HEK293 (cell line): Measurements from ENCODE around the gene PRKCD.

Experiments
- BCL11B ChIP-seq: fragments of 450-650 bp; formaldehyde crosslinking; IDR thresholded peaks from 2 replicates; pipeline ENCODE4 v1.5.1; 2016; ENCODE audit warnings: low read depth, missing biosample characterization, missing genetic modification characterization
- ELK4 ChIP-seq: IDR thresholded peaks from 2 replicates; pipeline ENCODE4 v1.6.1; 2011; ENCODE audit warnings: mild to moderate bottlenecking, low read depth, low read length, borderline replicate concordance
- FEZF1 ChIP-seq: fragments of 450-650 bp; formaldehyde crosslinking; IDR thresholded peaks from 2 replicates; pipeline ENCODE4 v1.5.1; 2016; ENCODE audit warnings: missing biosample characterization, missing genetic modification characterization
- PRDM6 ChIP-seq: fragments of 450-650 bp; formaldehyde crosslinking; IDR thresholded peaks from 2 replicates; pipeline ENCODE4 v1.5.1; 2017; ENCODE audit warnings: missing biosample characterization, missing genetic modification characterization
- SP2 ChIP-seq: fragments of 450-650 bp; formaldehyde crosslinking; IDR thresholded peaks from 2 replicates; pipeline ENCODE4 v1.5.1; 2016; ENCODE audit warnings: missing biosample characterization, missing genetic modification characterization
- ZBTB10 ChIP-seq: fragments of 450-650 bp; formaldehyde crosslinking; IDR thresholded peaks from 2 replicates; pipeline ENCODE4 v1.5.1; 2016; ENCODE audit warnings: missing biosample characterization, missing genetic modification characterization
- ZBTB20 ChIP-seq: fragments of 450-650 bp; formaldehyde crosslinking; IDR thresholded peaks from 2 replicates; pipeline ENCODE4 v1.5.1; 2016; ENCODE audit warnings: missing biosample characterization, missing genetic modification characterization
- ZFHX2 ChIP-seq: fragments of 450-650 bp; formaldehyde crosslinking; conservative IDR thresholded peaks from 2 replicates; pipeline ENCODE4 v1.5.1; 2016; ENCODE audit warnings: missing biosample characterization, missing genetic modification characterization
- ZIC2 ChIP-seq: fragments of 450-650 bp; formaldehyde crosslinking; IDR thresholded peaks from 2 replicates; pipeline ENCODE4 v1.5.1; 2016; ENCODE audit warnings: missing biosample characterization, missing genetic modification characterization
- ZNF112 ChIP-seq: fragments of 450-650 bp; formaldehyde crosslinking; IDR thresholded peaks from 2 replicates; pipeline ENCODE4 v1.5.0; 2017; ENCODE audit warnings: missing biosample characterization, missing genetic modification characterization
- ZNF121 ChIP-seq: fragments of 450-650 bp; formaldehyde crosslinking; IDR thresholded peaks from 2 replicates; pipeline ENCODE4 v1.5.1; 2016; ENCODE audit warnings: missing biosample characterization, missing genetic modification characterization
- ZNF157 ChIP-seq: fragments of 450-650 bp; formaldehyde crosslinking; IDR thresholded peaks from 2 replicates; pipeline ENCODE4 v1.5.1; 2016; ENCODE audit warnings: missing biosample characterization, missing genetic modification characterization
- ZNF274 ChIP-seq, 2 experiments: fragments of 200-500 bp in 1 of 2; fragments of 450-650 bp in 1 of 2; sonication (Bioruptor generic) in 1 of 2; formaldehyde crosslinking in 1 of 2; IDR thresholded peaks; 2 replicates each; pipeline versions ENCODE4 v1.5.1 to v1.6.1; 2014 to 2016; ENCODE audit warnings: borderline replicate concordance in 1 of 2, inconsistent platforms in 1 of 2, low read length in 1 of 2, missing biosample characterization in 1 of 2, missing genetic modification characterization in 1 of 2
- ZNF350 ChIP-seq: fragments of 450-650 bp; formaldehyde crosslinking; IDR thresholded peaks from 2 replicates; pipeline ENCODE4 v1.5.0; 2017; ENCODE audit warnings: missing biosample characterization, mild to moderate bottlenecking, missing genetic modification characterization
- ZNF354C ChIP-seq: fragments of 450-650 bp; formaldehyde crosslinking; IDR thresholded peaks from 2 replicates; pipeline ENCODE4 v1.5.1; 2016; ENCODE audit warnings: missing biosample characterization, missing genetic modification characterization, low read depth, borderline replicate concordance
- ZNF37A ChIP-seq: fragments of 450-650 bp; IDR thresholded peaks from 2 replicates; pipeline ENCODE4 v1.5.1; 2018; ENCODE audit warnings: missing biosample characterization, missing genetic modification characterization
- ZNF514 ChIP-seq: fragments of 450-650 bp; formaldehyde crosslinking; IDR thresholded peaks from 2 replicates; pipeline ENCODE4 v1.5.1; 2016; ENCODE audit warnings: missing biosample characterization, missing genetic modification characterization
- ZNF529 ChIP-seq: fragments of 450-650 bp; formaldehyde crosslinking; IDR thresholded peaks from 2 replicates; pipeline ENCODE4 v1.5.1; 2017; ENCODE audit warnings: missing genetic modification characterization, missing biosample characterization; ENCODE audit not compliant: insufficient replicate concordance
- ZNF530 ChIP-seq: fragments of 450-650 bp; formaldehyde crosslinking; IDR thresholded peaks from 2 replicates; pipeline ENCODE4 v1.5.1; 2016; ENCODE audit warnings: low read depth, missing biosample characterization, missing genetic modification characterization
- ZNF629 ChIP-seq: fragments of 450-650 bp; formaldehyde crosslinking; IDR thresholded peaks from 2 replicates; pipeline ENCODE4 v1.5.1; 2017; ENCODE audit warnings: missing biosample characterization, missing genetic modification characterization
- ZNF658 ChIP-seq: fragments of 450-650 bp; formaldehyde crosslinking; IDR thresholded peaks from 2 replicates; pipeline ENCODE4; 2016; ENCODE audit warnings: missing biosample characterization, missing genetic modification characterization
- ZNF837 ChIP-seq: fragments of 450-650 bp; formaldehyde crosslinking; IDR thresholded peaks from 2 replicates; pipeline ENCODE4 v1.5.1; 2016; ENCODE audit warnings: missing biosample characterization, missing genetic modification characterization
- ZSCAN30 ChIP-seq: fragments of 450-650 bp; IDR thresholded peaks from 2 replicates; pipeline ENCODE4 v1.5.1; 2018; ENCODE audit warnings: missing biosample characterization, mild to moderate bottlenecking, missing genetic modification characterization, moderate library complexity
- TF ChIP-seq, protein P1 (sequence below): fragments of 450-650 bp; formaldehyde crosslinking; IDR thresholded peaks from 2 replicates; pipeline ENCODE4 v1.5.1; 2016; ENCODE audit warnings: missing biosample characterization, missing genetic modification characterization
- TF ChIP-seq, protein P2 (sequence below): fragments of 450-650 bp; formaldehyde crosslinking; IDR thresholded peaks from 2 replicates; pipeline ENCODE4 v1.5.1; 2016; ENCODE audit warnings: missing biosample characterization, missing genetic modification characterization, borderline replicate concordance
- TF ChIP-seq, protein P3 (sequence below): fragments of 450-650 bp; formaldehyde crosslinking; IDR thresholded peaks from 2 replicates; pipeline ENCODE4 v1.5.1; 2016; ENCODE audit warnings: missing biosample characterization, missing genetic modification characterization
- TF ChIP-seq, protein P4 (sequence below): fragments of 450-650 bp; formaldehyde crosslinking; IDR thresholded peaks from 2 replicates; pipeline ENCODE4 v1.5.1; 2017; ENCODE audit warnings: missing biosample characterization, missing genetic modification characterization

PRKCD gene

GRCh38 chr3:53162672-53163443, 1.8 kb downstream of the PRKCD start (continued):
- TF ChIP-seq, protein P1, sequence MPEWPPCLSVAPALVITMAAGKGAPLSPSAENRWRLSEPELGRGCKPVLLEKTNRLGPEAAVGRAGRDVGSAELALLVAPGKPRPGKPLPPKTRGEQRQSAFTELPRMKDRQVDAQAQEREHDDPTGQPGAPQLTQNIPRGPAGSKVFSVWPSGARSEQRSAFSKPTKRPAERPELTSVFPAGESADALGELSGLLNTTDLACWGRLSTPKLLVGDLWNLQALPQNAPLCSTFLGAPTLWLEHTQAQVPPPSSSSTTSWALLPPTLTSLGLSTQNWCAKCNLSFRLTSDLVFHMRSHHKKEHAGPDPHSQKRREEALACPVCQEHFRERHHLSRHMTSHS (tag by site-specific recombination) = no peak
- TF ChIP-seq ZNF354C (tag by site-specific recombination) (no peak), ZNF514 (no peak), ELK4 (no peak), ZNF274 (IDR thresholded peaks at IDR 0.05; ENCODE audit: low read length) (no peak), ZNF274 (tag by site-specific recombination; IDR thresholded peaks at IDR 0.05; ENCODE audit: borderline replicate concordance) (no peak), ZNF37A (tag by site-specific recombination) (no peak), FEZF1 (tag by site-specific recombination) (no peak), ZFHX2 (tag by site-specific recombination) (peak; percentile 99), ZNF121 (tag by site-specific recombination) (no peak), ZNF837 (tag by site-specific recombination) (no peak), ZNF350 (no peak), ZBTB20 (0 out of 2 replicates have a peak, but pooled peaks have one; percentile 31), ZNF112 (tag by site-specific recombination) (no peak), BCL11B (tag by site-specific recombination) (no peak), ZSCAN30 (no peak), ZNF530 (tag by site-specific recombination) (no peak), ZNF529 (tag by site-specific recombination) (no peak), PRDM6 (tag by site-specific recombination) (no peak), ZBTB10 (tag by site-specific recombination) (no peak), ZIC2 (tag by site-specific recombination) (peak; percentile 69), SP2 (tag by site-specific recombination) (peak; percentile 16; the same call in 1 of the 2 replicates), ZNF629 (tag by site-specific recombination) (no peak), ZNF157 (tag by site-specific recombination) (no peak), ZNF658 (no peak)
- TF ChIP-seq, protein P2, sequence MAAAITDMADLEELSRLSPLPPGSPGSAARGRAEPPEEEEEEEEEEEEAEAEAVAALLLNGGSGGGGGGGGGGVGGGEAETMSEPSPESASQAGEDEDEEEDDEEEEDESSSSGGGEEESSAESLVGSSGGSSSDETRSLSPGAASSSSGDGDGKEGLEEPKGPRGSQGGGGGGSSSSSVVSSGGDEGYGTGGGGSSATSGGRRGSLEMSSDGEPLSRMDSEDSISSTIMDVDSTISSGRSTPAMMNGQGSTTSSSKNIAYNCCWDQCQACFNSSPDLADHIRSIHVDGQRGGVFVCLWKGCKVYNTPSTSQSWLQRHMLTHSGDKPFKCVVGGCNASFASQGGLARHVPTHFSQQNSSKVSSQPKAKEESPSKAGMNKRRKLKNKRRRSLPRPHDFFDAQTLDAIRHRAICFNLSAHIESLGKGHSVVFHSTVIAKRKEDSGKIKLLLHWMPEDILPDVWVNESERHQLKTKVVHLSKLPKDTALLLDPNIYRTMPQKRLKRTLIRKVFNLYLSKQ (tag by site-specific recombination) = no peak
- TF ChIP-seq, protein P3, sequence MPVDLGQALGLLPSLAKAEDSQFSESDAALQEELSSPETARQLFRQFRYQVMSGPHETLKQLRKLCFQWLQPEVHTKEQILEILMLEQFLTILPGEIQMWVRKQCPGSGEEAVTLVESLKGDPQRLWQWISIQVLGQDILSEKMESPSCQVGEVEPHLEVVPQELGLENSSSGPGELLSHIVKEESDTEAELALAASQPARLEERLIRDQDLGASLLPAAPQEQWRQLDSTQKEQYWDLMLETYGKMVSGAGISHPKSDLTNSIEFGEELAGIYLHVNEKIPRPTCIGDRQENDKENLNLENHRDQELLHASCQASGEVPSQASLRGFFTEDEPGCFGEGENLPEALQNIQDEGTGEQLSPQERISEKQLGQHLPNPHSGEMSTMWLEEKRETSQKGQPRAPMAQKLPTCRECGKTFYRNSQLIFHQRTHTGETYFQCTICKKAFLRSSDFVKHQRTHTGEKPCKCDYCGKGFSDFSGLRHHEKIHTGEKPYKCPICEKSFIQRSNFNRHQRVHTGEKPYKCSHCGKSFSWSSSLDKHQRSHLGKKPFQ (tag by site-specific recombination) = 0 out of 2 replicates have a peak, but pooled peaks have one; percentile 44
- TF ChIP-seq, protein P4, sequence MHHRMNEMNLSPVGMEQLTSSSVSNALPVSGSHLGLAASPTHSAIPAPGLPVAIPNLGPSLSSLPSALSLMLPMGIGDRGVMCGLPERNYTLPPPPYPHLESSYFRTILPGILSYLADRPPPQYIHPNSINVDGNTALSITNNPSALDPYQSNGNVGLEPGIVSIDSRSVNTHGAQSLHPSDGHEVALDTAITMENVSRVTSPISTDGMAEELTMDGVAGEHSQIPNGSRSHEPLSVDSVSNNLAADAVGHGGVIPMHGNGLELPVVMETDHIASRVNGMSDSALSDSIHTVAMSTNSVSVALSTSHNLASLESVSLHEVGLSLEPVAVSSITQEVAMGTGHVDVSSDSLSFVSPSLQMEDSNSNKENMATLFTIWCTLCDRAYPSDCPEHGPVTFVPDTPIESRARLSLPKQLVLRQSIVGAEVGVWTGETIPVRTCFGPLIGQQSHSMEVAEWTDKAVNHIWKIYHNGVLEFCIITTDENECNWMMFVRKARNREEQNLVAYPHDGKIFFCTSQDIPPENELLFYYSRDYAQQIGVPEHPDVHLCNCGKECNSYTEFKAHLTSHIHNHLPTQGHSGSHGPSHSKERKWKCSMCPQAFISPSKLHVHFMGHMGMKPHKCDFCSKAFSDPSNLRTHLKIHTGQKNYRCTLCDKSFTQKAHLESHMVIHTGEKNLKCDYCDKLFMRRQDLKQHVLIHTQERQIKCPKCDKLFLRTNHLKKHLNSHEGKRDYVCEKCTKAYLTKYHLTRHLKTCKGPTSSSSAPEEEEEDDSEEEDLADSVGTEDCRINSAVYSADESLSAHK (tag by site-specific recombination) = peak; percentile 71; the same call in 1 of the 2 replicates
